ENCODE data around the gene PLEKHA3. TPM values are rescaled to one million over a fixed set of nuclear protein-coding genes. Genes with fewer than 3 reads are reported as not detected.

PLEKHA3 gene
- total RNA-seq, 1 donor, result 8.7 TPM

- Histone ChIP-seq H3K4me3 (ENCODE audit: insufficient read depth, low read length) (peak overlapping the region; percentile 81), H3K27ac (ENCODE audit: low read depth, low read length) (peak overlapping the region; percentile 79), H3K79me2 (ENCODE audit: insufficient read depth, low read length) (peaks cover 50% of the 10 kb centered on the region), H3K36me3 (ENCODE audit: insufficient read depth, low read length) (no peaks in the 10 kb centered on the region), H3K27me3 (ENCODE audit: insufficient read depth, low read length) (no peaks in the 10 kb centered on the region), H3K9me3 (ENCODE audit: low read depth, low read length) (no peaks in the 10 kb centered on the region), H3K4me1 (ENCODE audit: insufficient read depth, low read length) (peaks cover 29% of the 10 kb centered on the region), H4K20me1 (ENCODE audit: insufficient read depth, low read length) (peaks cover 38% of the 10 kb centered on the region), H2AFZ (ENCODE audit: low read length) (peak overlapping the region; percentile 82), H3K4me2 (ENCODE audit: insufficient read depth, low read length) (peak overlapping the region; percentile 99)
- no peak for TF ChIP-seq CTCF (IDR thresholded peaks at IDR 0.05; ENCODE audit: extremely low read depth, low read depth, low read length)
- DNase-seq (ENCODE audit: insufficient read length, low spot score, missing footprints), result no peak
Measured at GRCh38 chr2:178479758-178480226, 465 bp upstream of the PLEKHA3 start.

- H3K79me2 ChIP-seq (ENCODE audit: insufficient read depth, low read length), result peaks cover 73% of the 10 kb centered on the region
Measured at GRCh38 chr2:178482437-178482836, 2.2 kb downstream of the PLEKHA3 start.

GRCh38 chr2:178484245-178485041 lies 4.2 kb downstream of the PLEKHA3 start:
- Histone ChIP-seq H4K20me1 (ENCODE audit: insufficient read depth, low read length) (peaks cover 51% of the 10 kb centered on the region), H3K4me2 (ENCODE audit: insufficient read depth, low read length) (peak overlapping the region; percentile 49), H3K27me3 (ENCODE audit: insufficient read depth, low read length) (no peaks in the 10 kb centered on the region), H2AFZ (ENCODE audit: low read length) (no peak overlapping the region), H3K4me3 (ENCODE audit: insufficient read depth, low read length) (no peak overlapping the region), H3K27ac (ENCODE audit: low read depth, low read length) (peak overlapping the region; percentile 21), H3K9me3 (ENCODE audit: low read depth, low read length) (no peaks in the 10 kb centered on the region), H3K4me1 (ENCODE audit: insufficient read depth, low read length) (peaks cover 38% of the 10 kb centered on the region), H3K79me2 (ENCODE audit: insufficient read depth, low read length) (peaks cover 86% of the 10 kb centered on the region), H3K36me3 (ENCODE audit: insufficient read depth, low read length) (peaks cover 3% of the 10 kb centered on the region)
- TF ChIP-seq CTCF (IDR thresholded peaks at IDR 0.05; ENCODE audit: extremely low read depth, low read depth, low read length), result no peak
- peak; percentile 22 for DNase-seq (ENCODE audit: insufficient read length, low spot score, missing footprints)

More at GRCh38 chr2:178482437-178482836, 2.2 kb downstream of the PLEKHA3 start:
- Histone ChIP-seq H3K27ac (ENCODE audit: low read depth, low read length) (no peak overlapping the region), H3K4me3 (ENCODE audit: insufficient read depth, low read length) (no peak overlapping the region), H3K9me3 (ENCODE audit: low read depth, low read length) (no peaks in the 10 kb centered on the region), H4K20me1 (ENCODE audit: insufficient read depth, low read length) (peaks cover 51% of the 10 kb centered on the region), H3K4me1 (ENCODE audit: insufficient read depth, low read length) (peaks cover 39% of the 10 kb centered on the region), H3K4me2 (ENCODE audit: insufficient read depth, low read length) (peak overlapping the region; percentile 8), H3K27me3 (ENCODE audit: insufficient read depth, low read length) (no peaks in the 10 kb centered on the region), H2AFZ (ENCODE audit: low read length) (no peak overlapping the region), H3K36me3 (ENCODE audit: insufficient read depth, low read length) (peaks cover 3% of the 10 kb centered on the region)
- no peak for TF ChIP-seq CTCF (IDR thresholded peaks at IDR 0.05; ENCODE audit: extremely low read depth, low read depth, low read length)
- peak; percentile 60 for DNase-seq (ENCODE audit: insufficient read length, low spot score, missing footprints)

GRCh38 chr2:178485356-178485755 lies 5.1 kb downstream of the PLEKHA3 start:
- Histone ChIP-seq H3K79me2 (ENCODE audit: insufficient read depth, low read length) (peaks cover 94% of the 10 kb centered on the region), H3K27me3 (ENCODE audit: insufficient read depth, low read length) (no peaks in the 10 kb centered on the region), H3K36me3 (ENCODE audit: insufficient read depth, low read length) (peaks cover 7% of the 10 kb centered on the region), H2AFZ (ENCODE audit: low read length) (no peak overlapping the region), H3K4me3 (ENCODE audit: insufficient read depth, low read length) (no peak overlapping the region), H3K9me3 (ENCODE audit: low read depth, low read length) (no peaks in the 10 kb centered on the region), H3K4me2 (ENCODE audit: insufficient read depth, low read length) (no peak overlapping the region), H3K4me1 (ENCODE audit: insufficient read depth, low read length) (peaks cover 33% of the 10 kb centered on the region), H3K27ac (ENCODE audit: low read depth, low read length) (no peak overlapping the region), H4K20me1 (ENCODE audit: insufficient read depth, low read length) (peaks cover 55% of the 10 kb centered on the region)
- no peak for TF ChIP-seq CTCF (IDR thresholded peaks at IDR 0.05; ENCODE audit: extremely low read depth, low read depth, low read length)
- DNase-seq (ENCODE audit: insufficient read length, low spot score, missing footprints), result no peak

All from osteoblast (primary cell).